Stimulated activated CD4-positive, alpha-beta T cell treated with anti-CD3 and anti-CD28 coated beads, TNF-alpha, amount 100 ng/mL, for 4 hours (primary cell): ENCODE measurements around the gene PPP1R13B.

ENCODE experiments used
- DNase-seq, 3 experiments: peaks; one replicate each; pipeline ENCODE4 v3.0.0-alpha.2; 2020; ENCODE audit warnings: low read depth in 3 of 3

PPP1R13B gene

DNA sequence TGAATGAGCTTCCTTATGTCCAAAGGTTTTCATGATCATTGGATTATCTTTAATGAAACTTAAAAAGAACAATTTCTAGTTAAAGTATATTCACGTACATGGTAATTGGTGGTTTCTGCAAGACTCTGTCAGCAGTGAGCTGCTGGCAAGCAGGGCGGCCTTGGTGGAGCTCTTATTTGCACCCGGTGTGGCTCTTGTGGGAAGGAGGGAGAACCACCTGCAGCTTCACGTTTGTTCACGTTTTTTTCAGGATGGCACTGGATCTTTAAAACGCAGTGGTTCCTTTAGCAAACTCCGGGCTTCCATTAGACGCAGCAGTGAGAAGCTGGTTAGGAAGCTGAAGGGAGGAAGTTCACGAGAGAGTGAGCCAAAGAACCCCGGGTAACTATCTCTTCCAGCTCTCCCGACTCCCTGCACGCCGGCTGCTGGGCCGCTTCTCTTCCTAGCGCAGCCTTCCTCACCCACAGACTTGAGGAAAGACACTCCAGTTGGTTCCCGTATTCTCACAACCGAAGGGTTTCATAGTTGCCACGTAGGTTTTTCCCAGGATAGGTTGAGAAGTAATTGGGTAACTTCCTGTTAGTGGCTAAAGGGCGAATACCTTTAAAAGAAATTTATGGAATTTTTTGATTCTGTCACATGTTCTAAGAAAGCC is 160.4 kb downstream of the PPP1R13B start:
- DNase-seq = no peak

- no peak for DNase-seq
These were observed 161.8 kb downstream of the PPP1R13B start for GRCh38 chr14:103685276-103686211.

GRCh38 chr14:103684871-103685270 is 162.5 kb downstream of the PPP1R13B start:
- DNase-seq = no peak

DNA sequence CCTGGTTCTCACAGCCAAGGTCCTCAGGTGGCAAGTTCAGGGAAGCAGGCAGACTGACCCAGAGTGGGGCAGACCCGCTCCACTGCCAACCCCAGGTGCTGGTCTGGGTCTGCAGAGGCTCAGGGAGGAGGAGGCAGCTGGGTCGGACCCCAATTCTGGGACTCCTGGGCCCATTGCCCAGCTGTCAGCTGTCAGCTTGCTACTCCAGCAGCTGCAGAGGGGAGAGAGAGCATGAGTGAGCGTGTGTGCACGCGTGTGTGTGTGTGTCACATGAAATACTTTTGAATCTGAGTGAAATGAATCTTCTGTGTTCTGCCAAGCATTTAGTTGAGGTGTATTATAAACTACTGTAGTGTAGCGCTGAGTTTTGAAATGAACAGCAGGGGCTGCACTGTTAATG is 162.9 kb downstream of the PPP1R13B start:
- no peak for DNase-seq
